MM.1S (cell line): Measurements from ENCODE around the gene MRNIP.

ENCODE experiments used
- DNase-seq: peaks from one replicate; pipeline ENCODE4 v3.0.0-alpha.2; 2015
- H2AFZ ChIP-seq: fragments of 300-600 bp; sonication (generic); 2 replicates; pipeline ENCODE4 v1.6.0; 2016; ENCODE audit warnings: antibody characterized with exemption, low read length
- H3F3A ChIP-seq: fragments of 300-600 bp; sonication (generic); 2 replicates; pipeline ENCODE4 v1.6.1; 2016; ENCODE audit warnings: mild to moderate bottlenecking, antibody characterized with exemption, low read length, moderate library complexity, mixed read lengths; ENCODE audit not compliant: insufficient read depth
- H3K27ac ChIP-seq: fragments of 300-600 bp; sonication (generic); 2 replicates; pipeline ENCODE4 v1.5.1; 2016; ENCODE audit warnings: mild to moderate bottlenecking, low read length
- H3K27me3 ChIP-seq: fragments of 300-600 bp; sonication (generic); replicated peaks from 2 replicates; pipeline ENCODE4 v1.6.0; 2016; ENCODE audit warnings: low read length; ENCODE audit not compliant: insufficient read depth
- H3K36me3 ChIP-seq: fragments of 300-600 bp; sonication (generic); replicated peaks from 2 replicates; pipeline ENCODE4 v1.6.1; 2016; ENCODE audit warnings: mild to moderate bottlenecking, low read length, mixed read lengths; ENCODE audit not compliant: insufficient read depth
- H3K4me1 ChIP-seq: fragments of 300-600 bp; sonication (generic); 2 replicates; pipeline ENCODE4 v1.6.1; 2016; ENCODE audit warnings: low read length, mixed read lengths
- H3K4me2 ChIP-seq: fragments of 300-600 bp; sonication (generic); 2 replicates; pipeline ENCODE4 v1.6.0; 2016; ENCODE audit warnings: low read depth, low read length
- H3K4me3 ChIP-seq: fragments of 300-600 bp; sonication (generic); 2 replicates; pipeline ENCODE4 v1.5.1; 2016; ENCODE audit warnings: low read length, mixed read lengths
- H3K79me2 ChIP-seq: fragments of 300-600 bp; sonication (generic); 2 replicates; pipeline ENCODE4 v1.6.1; 2016; ENCODE audit warnings: mixed run types, low read length, mixed read lengths
- H3K9ac ChIP-seq: fragments of 300-600 bp; sonication (generic); 2 replicates; pipeline ENCODE4 v1.6.1; 2016; ENCODE audit warnings: low read length, mixed read lengths
- H3K9me2 ChIP-seq: fragments of 300-600 bp; sonication (generic); replicated peaks from 2 replicates; pipeline ENCODE4 v1.6.1; 2016; ENCODE audit warnings: mild to moderate bottlenecking, low read length, mixed read lengths; ENCODE audit not compliant: insufficient read depth
- H3K9me3 ChIP-seq: fragments of 300-600 bp; sonication (generic); replicated peaks from 2 replicates; pipeline ENCODE4 v1.6.1; 2016; ENCODE audit warnings: mild to moderate bottlenecking, low read length, mixed read lengths; ENCODE audit not compliant: insufficient read depth
- H4K20me1 ChIP-seq: fragments of 300-600 bp; sonication (generic); 2 replicates; pipeline ENCODE4 v1.6.1; 2016; ENCODE audit warnings: mild to moderate bottlenecking, low read length, moderate library complexity, mixed read lengths; ENCODE audit not compliant: insufficient read depth
- CTCF ChIP-seq: fragments of 300-600 bp; sonication (generic); IDR thresholded peaks from 2 replicates; pipeline ENCODE4 v1.5.1; 2016; ENCODE audit warnings: antibody characterized with exemption, low read length, mixed read lengths
- EZH2 ChIP-seq: fragments of 300-600 bp; sonication (generic); optimal IDR thresholded peaks from 2 replicates; pipeline ENCODE3; 2017; ENCODE audit warnings: low read depth, mild to moderate bottlenecking, antibody characterized with exemption, low read length, mixed read lengths
- EZH2phosphoT487 ChIP-seq: fragments of 300-600 bp; sonication (generic); IDR thresholded peaks from 2 replicates; pipeline ENCODE4 v1.6.1; 2018; ENCODE audit warnings: antibody characterized with exemption, low read length

The MRNIP gene

GRCh38 chr5:179878222-179879002 is 19.8 kb upstream of the MRNIP start:
- no peak for TF ChIP-seq EZH2phosphoT487
- no peak for TF ChIP-seq CTCF
- no peak for TF ChIP-seq EZH2
- no peak overlapping the region for H3K27ac ChIP-seq
- no peaks in the 10 kb centered on the region for H3F3A ChIP-seq

GRCh38 chr5:179876610-179876952 is 18.0 kb upstream of the MRNIP start:
- H3K27ac ChIP-seq, result no peak overlapping the region
- no peaks in the 10 kb centered on the region for H3K9me3 ChIP-seq
- no peak overlapping the region for H2AFZ ChIP-seq
- no peaks in the 10 kb centered on the region for H3K36me3 ChIP-seq
- DNase-seq, result no peak
- H3K4me1 ChIP-seq, result no peaks in the 10 kb centered on the region
- no peak overlapping the region for H3K4me2 ChIP-seq
- no peak overlapping the region for H3K4me3 ChIP-seq
- H3F3A ChIP-seq, result no peaks in the 10 kb centered on the region
- H3K79me2 ChIP-seq, result no peaks in the 10 kb centered on the region
- H3K9ac ChIP-seq, result no peak overlapping the region
- no peaks in the 10 kb centered on the region for H4K20me1 ChIP-seq
- no peak for TF ChIP-seq CTCF
- TF ChIP-seq EZH2phosphoT487, result no peak
- TF ChIP-seq EZH2, result no peak
- H3K9me2 ChIP-seq, result no peaks in the 10 kb centered on the region
- no peaks in the 10 kb centered on the region for H3K27me3 ChIP-seq

More at GRCh38 chr5:179878222-179879002, 19.8 kb upstream of the MRNIP start:
- Histone ChIP-seq H2AFZ (no peak overlapping the region), H3K79me2 (no peaks in the 10 kb centered on the region), H3K4me3 (no peak overlapping the region), H3K9ac (no peak overlapping the region), H3K9me3 (no peaks in the 10 kb centered on the region), H3K9me2 (no peaks in the 10 kb centered on the region), H4K20me1 (no peaks in the 10 kb centered on the region), H3K4me1 (no peaks in the 10 kb centered on the region), H3K27me3 (no peaks in the 10 kb centered on the region), H3K4me2 (no peak overlapping the region), H3K36me3 (no peaks in the 10 kb centered on the region)
- DNase-seq, result no peak

GRCh38 chr5:179875741-179876609 is 17.4 kb upstream of the MRNIP start:
- no peaks in the 10 kb centered on the region for H3F3A ChIP-seq
- H3K9me2 ChIP-seq, result no peaks in the 10 kb centered on the region
- no peaks in the 10 kb centered on the region for H4K20me1 ChIP-seq
- H3K4me1 ChIP-seq, result no peaks in the 10 kb centered on the region
- no peak overlapping the region for H3K4me3 ChIP-seq
- H3K9me3 ChIP-seq, result no peaks in the 10 kb centered on the region
- no peak for TF ChIP-seq CTCF
- TF ChIP-seq EZH2, result no peak
- no peak for TF ChIP-seq EZH2phosphoT487
- H2AFZ ChIP-seq, result no peak overlapping the region
- H3K79me2 ChIP-seq, result no peaks in the 10 kb centered on the region
- no peak overlapping the region for H3K9ac ChIP-seq
- no peak overlapping the region for H3K27ac ChIP-seq
- no peak overlapping the region for H3K4me2 ChIP-seq
- no peaks in the 10 kb centered on the region for H3K27me3 ChIP-seq
- no peaks in the 10 kb centered on the region for H3K36me3 ChIP-seq
- no peak for DNase-seq
